Prostate gland (tissue), 2 donors: ENCODE measurements around the gene TSHZ2. TPM values are rescaled to one million over a fixed set of nuclear protein-coding genes. Genes with fewer than 3 reads are reported as not detected.

Experiments used
- DNase-seq: peaks from one replicate; pipeline ENCODE4 v3.0.0-alpha.2; 2019; ENCODE audit warnings: low spot score
- H3K27ac ChIP-seq, 2 donors: fragments of 200-600 bp; sonication (generic); 2 replicates each; pipeline ENCODE4 v1.5.1; 2017 to 2019
- H3K27me3 ChIP-seq: fragments of 200-600 bp; sonication (generic); replicated peaks from 2 replicates; pipeline ENCODE4 v1.5.1; 2019; ENCODE audit not compliant: insufficient read depth
- H3K36me3 ChIP-seq, 2 donors: fragments of 200-600 bp; sonication (generic); 1 replicate in 1 of 2; 2 replicates in 1 of 2; pipeline versions ENCODE4 v1.5.1 to v1.8.1; 2017 to 2019
- H3K4me1 ChIP-seq: fragments of 200-600 bp; sonication (generic); replicated peaks from 2 replicates; pipeline ENCODE4 v1.5.1; 2019
- H3K4me3 ChIP-seq, 2 donors: fragments of 200-600 bp; sonication (generic); 2 replicates each; pipeline ENCODE4 v1.5.1; 2017 to 2019
- H3K9me3 ChIP-seq: fragments of 200-600 bp; sonication (generic); 2 replicates; pipeline ENCODE4 v1.5.1; 2017
- CTCF ChIP-seq, 4 experiments: fragments of 200-600 bp in 2 of 4; fragments of 450-650 bp in 2 of 4; sonication (generic) in 2 of 4; IDR thresholded peaks; 1 replicate in 3 of 4; 2 replicates in 1 of 4; pipeline ENCODE4 v1.5.1; 2016 to 2019; ENCODE audit warnings: antibody characterized with exemption in 4 of 4, mild to moderate bottlenecking in 2 of 4, moderate library complexity in 2 of 4
- POLR2A ChIP-seq: fragments of 450-650 bp; IDR thresholded peaks from one replicate; pipeline ENCODE4 v1.6.1; 2016; ENCODE audit warnings: antibody characterized with exemption, mild to moderate bottlenecking
- POLR2AphosphoS5 ChIP-seq: sonication (generic); formaldehyde crosslinking; IDR thresholded peaks from one replicate; pipeline ENCODE4 v1.6.1; 2017; ENCODE audit warnings: antibody characterized with exemption
- WGBS: methylation state at CpG from one replicate; pipeline ENCODE4 v1.1.5; 2018; 5-methylcytosine and 5-hydroxymethylcytosine counted together
- intact Hi-C: fragments of 100-400 bp; cut with DNase I; formaldehyde crosslinking; loops from one replicate; pipeline ENCODE4 v1.14.2; 2022
- total RNA-seq, 2 donors: library from RNA; depleted of rRNA; stranded (reverse); fragments of >200 nt; gene quantifications; one replicate each; pipeline ENCODE4 v1.1.0, GENCODE V29; 2016

Gene TSHZ2
- total RNA-seq, 2 donors from 2014 or later, result 9.8 to 35.1 TPM

- Histone ChIP-seq H3K4me3 (no peak overlapping the region), H3K27me3 (no peaks in the 10 kb centered on the region), H3K27ac (no peak overlapping the region), H3K4me1 (no peaks in the 10 kb centered on the region), H3K36me3 (no peaks in the 10 kb centered on the region), H3K9me3 (no peaks in the 10 kb centered on the region)
- WGBS, result 77% methylated on average over 14 of the region's 14 CpGs
- TF ChIP-seq POLR2A (no peak), CTCF (IDR thresholded peaks at IDR 0.05) (no peak), POLR2AphosphoS5 (no peak)
- intact Hi-C loops, result no loop called here
- DNase-seq, result no peak
These were observed 414.0 kb downstream of the TSHZ2 start for GRCh38 chr20:53385941-53386767.

GRCh38 chr20:53387983-53388675, 416.0 kb downstream of the TSHZ2 start:
- intact Hi-C loops, result no loop called here
- TF ChIP-seq CTCF (IDR thresholded peaks at IDR 0.05) (no peak), POLR2AphosphoS5 (no peak), POLR2A (no peak)
- H3K4me1 ChIP-seq, result no peaks in the 10 kb centered on the region
- no peak for DNase-seq
- no peak overlapping the region for H3K27ac ChIP-seq
- H3K4me3 ChIP-seq, result no peak overlapping the region
- H3K9me3 ChIP-seq, result no peaks in the 10 kb centered on the region
- H3K36me3 ChIP-seq, result no peaks in the 10 kb centered on the region
- 93% methylated on average over 8 of the region's 8 CpGs for WGBS
- H3K27me3 ChIP-seq, result no peaks in the 10 kb centered on the region

- no peaks in the 10 kb centered on the region for H3K4me1 ChIP-seq
- H3K9me3 ChIP-seq, result no peaks in the 10 kb centered on the region
- TF ChIP-seq POLR2A (no peak), POLR2AphosphoS5 (no peak), CTCF (IDR thresholded peaks at IDR 0.05) (no peak)
- H3K27ac ChIP-seq, result no peak overlapping the region
- H3K27me3 ChIP-seq, result no peaks in the 10 kb centered on the region
- no peak overlapping the region for H3K4me3 ChIP-seq
- H3K36me3 ChIP-seq, result no peaks in the 10 kb centered on the region
- intact Hi-C loops, result no loop called here
- DNase-seq, result no peak
- WGBS, result 50% methylated on average over 10 of the region's 10 CpGs
These were observed 417.6 kb downstream of the TSHZ2 start for GRCh38 chr20:53389516-53390300.

GRCh38 chr20:53390770-53391169, 418.6 kb downstream of the TSHZ2 start:
- no peaks in the 10 kb centered on the region for H3K4me1 ChIP-seq
- no peak for TF ChIP-seq POLR2AphosphoS5
- TF ChIP-seq POLR2A, result no peak
- no peak for TF ChIP-seq CTCF (IDR thresholded peaks at IDR 0.05)
- no peaks in the 10 kb centered on the region for H3K9me3 ChIP-seq
- H3K27me3 ChIP-seq, result no peaks in the 10 kb centered on the region
- DNase-seq, result no peak
- no peak overlapping the region for H3K4me3 ChIP-seq
- H3K27ac ChIP-seq, result no peak overlapping the region
- WGBS, result 39% methylated on average over 2 of the region's 2 CpGs
- no peaks in the 10 kb centered on the region for H3K36me3 ChIP-seq
- intact Hi-C loops, result no loop called here
